Measurements from ENCODE around the gene TMEM44. TPM values are rescaled to one million over a fixed set of nuclear protein-coding genes. Genes with fewer than 3 reads are reported as not detected.
A peak's percentile ranks its signal among the peaks of the same experiment; 100 is the strongest.

Gene TMEM44
- total and polyA plus RNA-seq, 4 donors = 7.0 to 31.5 (median 11.5) TPM

DNA sequence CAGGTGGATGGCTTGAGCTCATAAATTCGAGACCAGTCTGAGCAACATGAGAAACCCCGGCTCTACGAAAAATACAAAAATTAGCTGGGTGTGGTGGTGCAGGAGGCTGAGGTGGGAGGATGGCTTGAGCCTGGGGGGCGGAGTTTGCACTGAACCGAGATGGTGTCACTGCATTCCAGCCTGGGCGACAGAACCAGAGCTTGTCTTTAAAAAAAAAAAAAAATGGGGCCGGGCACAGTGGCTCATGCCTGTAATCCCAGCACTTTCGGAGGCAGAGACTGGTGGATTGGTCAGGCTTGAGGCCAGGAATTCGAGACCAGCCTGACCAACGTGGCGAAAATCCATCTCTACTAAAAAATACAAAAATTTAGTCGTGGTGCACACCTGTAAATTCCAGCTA, 64.0 kb downstream of the TMEM44 start:
- WGBS, 2 donors = 91 to 92% methylated on average over 12 of the region's 12 CpGs
- Histone ChIP-seq H3K27ac (ENCODE audit: low read depth in 1 of 2, low read length in 2 of 2) (no peak overlapping the region), H3K27me3 (ENCODE audit: control insufficient read depth in 1 of 2, insufficient read depth in 2 of 2, low read length in 1 of 2) (no peaks in the 10 kb centered on the region), H3K36me3 (ENCODE audit: control insufficient read depth in 1 of 2, insufficient read depth in 2 of 2, low read length in 1 of 2) (no peaks in the 10 kb centered on the region), H3K4me3 (ENCODE audit: low read length in 2 of 2) (no peak overlapping the region), H3K4me1 (ENCODE audit: control insufficient read depth in 1 of 2, insufficient read depth in 2 of 2, low read length in 2 of 2) (no peaks in the 10 kb centered on the region), H3K9me3 (ENCODE audit: control insufficient read depth, low read length) (no peaks in the 10 kb centered on the region)
- ATAC-seq (ENCODE audit: low FRiP score) (no peak), DNase-seq (no peak)
- intact Hi-C loops (cut with DNase I) = no loop called here

DNA sequence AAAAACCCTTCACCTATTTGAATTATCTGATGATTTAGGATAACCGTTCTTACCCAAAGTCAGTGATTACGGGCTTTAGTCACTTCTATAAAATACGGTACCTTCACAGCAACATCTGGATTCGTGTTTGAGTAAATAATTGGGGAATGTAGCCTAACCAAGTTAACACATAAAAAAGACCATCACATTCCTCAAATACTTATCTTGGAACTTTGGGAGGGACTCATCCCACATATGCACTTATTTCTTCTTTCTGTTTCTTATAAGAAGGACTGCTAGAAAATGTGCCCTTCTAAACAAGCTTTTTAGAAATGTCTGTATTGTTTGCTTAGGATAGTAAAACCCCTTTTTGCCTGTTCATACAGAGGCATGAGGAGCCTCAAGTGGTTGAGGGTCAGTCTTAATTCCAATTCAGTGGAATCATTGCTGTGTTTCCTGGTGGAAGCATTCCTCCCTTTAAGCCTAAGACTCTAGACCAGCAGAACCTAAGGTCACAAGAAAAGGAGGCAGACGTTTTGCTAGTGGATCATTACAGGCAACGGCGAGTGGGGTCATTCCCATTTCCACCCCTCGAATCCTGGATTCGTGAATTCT, 67.5 kb downstream of the TMEM44 start:
- WGBS, 2 donors = 83% methylated on average over 9 of the region's 9 CpGs
- Histone ChIP-seq H3K4me1 (ENCODE audit: control insufficient read depth in 1 of 2, insufficient read depth in 2 of 2, low read length in 2 of 2) (no peaks in the 10 kb centered on the region), H3K27me3 (ENCODE audit: control insufficient read depth in 1 of 2, insufficient read depth in 2 of 2, low read length in 1 of 2) (no peaks in the 10 kb centered on the region), H3K36me3 (ENCODE audit: control insufficient read depth in 1 of 2, insufficient read depth in 2 of 2, low read length in 1 of 2) (no peaks in the 10 kb centered on the region), H3K4me3 (ENCODE audit: low read length in 2 of 2) (no peak overlapping the region), H3K27ac (ENCODE audit: low read depth in 1 of 2, low read length in 2 of 2) (no peak overlapping the region), H3K9me3 (ENCODE audit: control insufficient read depth, low read length) (no peaks in the 10 kb centered on the region)
- no peak for ATAC-seq (ENCODE audit: low FRiP score)
- intact Hi-C loops (cut with DNase I) = no loop called here
- DNase-seq = no peak

DNA sequence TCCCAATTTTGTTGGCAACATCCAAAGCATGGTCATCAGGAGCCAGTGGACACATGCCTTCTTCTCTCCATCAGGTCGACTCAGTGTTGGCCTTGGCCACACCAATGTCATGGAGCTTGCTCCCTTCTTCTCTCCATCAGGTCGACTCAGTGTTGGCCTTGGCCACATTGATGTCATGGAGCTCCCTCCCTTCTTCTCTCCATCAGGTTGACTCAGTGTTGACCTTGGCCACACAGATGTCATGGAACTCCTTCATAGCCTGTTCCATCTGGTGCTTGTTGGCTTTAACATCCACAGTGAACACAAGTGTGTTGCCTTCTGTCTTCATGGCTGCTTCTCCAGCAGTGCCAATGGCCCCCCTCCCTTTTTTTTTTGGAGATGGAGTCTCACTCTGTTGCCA, 70.2 kb downstream of the TMEM44 start:
- DNase-seq = no peak
- no peak overlapping the region for H3K4me3 ChIP-seq (ENCODE audit: low read length in 2 of 2)
- H3K27me3 ChIP-seq (ENCODE audit: control insufficient read depth in 1 of 2, insufficient read depth in 2 of 2, low read length in 1 of 2) = no peaks in the 10 kb centered on the region
- intact Hi-C loops (cut with DNase I) = no loop called here
- H3K27ac ChIP-seq (ENCODE audit: low read depth in 1 of 2, low read length in 2 of 2) = no peak overlapping the region
- no peaks in the 10 kb centered on the region for H3K36me3 ChIP-seq (ENCODE audit: control insufficient read depth in 1 of 2, insufficient read depth in 2 of 2, low read length in 1 of 2)
- no peaks in the 10 kb centered on the region for H3K9me3 ChIP-seq (ENCODE audit: control insufficient read depth, low read length)
- no peaks in the 10 kb centered on the region for H3K4me1 ChIP-seq (ENCODE audit: control insufficient read depth in 1 of 2, insufficient read depth in 2 of 2, low read length in 2 of 2)
- no peak for ATAC-seq (ENCODE audit: low FRiP score)
- 24% methylated on average over 2 of the region's 2 CpGs for WGBS, 2 donors

GRCh38 chr3:194561306-194561974, 71.8 kb downstream of the TMEM44 start:
- intact Hi-C loops (cut with DNase I) = no loop called here
- Histone ChIP-seq H3K4me3 (ENCODE audit: low read length in 2 of 2) (no peak overlapping the region), H3K36me3 (ENCODE audit: control insufficient read depth in 1 of 2, insufficient read depth in 2 of 2, low read length in 1 of 2) (no peaks in the 10 kb centered on the region), H3K9me3 (ENCODE audit: control insufficient read depth, low read length) (no peaks in the 10 kb centered on the region), H3K27me3 (ENCODE audit: control insufficient read depth in 1 of 2, insufficient read depth in 2 of 2, low read length in 1 of 2) (no peaks in the 10 kb centered on the region), H3K4me1 (ENCODE audit: control insufficient read depth in 1 of 2, insufficient read depth in 2 of 2, low read length in 2 of 2) (no peaks in the 10 kb centered on the region), H3K27ac (ENCODE audit: low read depth in 1 of 2, low read length in 2 of 2) (no peak overlapping the region)
- DNase-seq (no peak), ATAC-seq (ENCODE audit: low FRiP score) (no peak)
- 94 to 96% methylated on average over 7 of the region's 7 CpGs for WGBS, 2 donors

- WGBS, 2 donors = 96 to 98% methylated on average over 7 of the region's 7 CpGs
- ATAC-seq (ENCODE audit: low FRiP score) = no peak
- intact Hi-C loops (cut with DNase I) = no loop called here
Observed at GRCh38 chr3:194560047-194560446, 73.2 kb downstream of the TMEM44 start.

DNA sequence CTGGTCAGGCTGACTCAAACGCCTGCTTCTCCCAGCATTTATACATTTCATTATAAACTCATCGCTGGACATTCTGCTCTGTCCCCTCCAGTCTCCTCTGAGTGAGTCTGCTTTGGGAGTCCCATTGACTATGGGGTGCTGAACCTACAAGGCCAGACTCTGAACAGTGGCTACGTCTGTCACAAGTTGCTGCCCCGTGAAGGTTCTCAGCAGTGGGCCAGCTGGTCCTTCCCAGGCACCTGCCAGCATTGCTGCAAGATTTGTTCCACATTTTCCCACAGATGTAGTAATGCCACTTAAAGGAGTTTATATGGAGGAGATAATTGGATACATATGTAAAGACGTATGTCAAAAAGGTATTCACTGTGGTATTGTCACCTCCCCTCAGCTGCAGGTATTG, 73.7 kb downstream of the TMEM44 start:
- Histone ChIP-seq H3K36me3 (ENCODE audit: control insufficient read depth in 1 of 2, insufficient read depth in 2 of 2, low read length in 1 of 2) (no peaks in the 10 kb centered on the region), H3K4me1 (ENCODE audit: control insufficient read depth in 1 of 2, insufficient read depth in 2 of 2, low read length in 2 of 2) (peaks cover 0 to 2% of the 10 kb centered on the region in 2 donors), H3K27ac (ENCODE audit: low read depth in 1 of 2, low read length in 2 of 2) (no peak overlapping the region), H3K27me3 (ENCODE audit: control insufficient read depth in 1 of 2, insufficient read depth in 2 of 2, low read length in 1 of 2) (no peaks in the 10 kb centered on the region), H3K4me3 (ENCODE audit: low read length in 2 of 2) (no peak overlapping the region), H3K9me3 (ENCODE audit: control insufficient read depth, low read length) (no peaks in the 10 kb centered on the region)
- ATAC-seq (ENCODE audit: low FRiP score) = no peak
- WGBS, 2 donors = 94 to 97% methylated on average over 5 of the region's 5 CpGs
- no peak for DNase-seq
- intact Hi-C loops (cut with DNase I) = no loop called here

More at GRCh38 chr3:194560047-194560446, 73.2 kb downstream of the TMEM44 start:
- Histone ChIP-seq H3K27me3 (ENCODE audit: control insufficient read depth in 1 of 2, insufficient read depth in 2 of 2, low read length in 1 of 2) (no peaks in the 10 kb centered on the region), H3K4me3 (ENCODE audit: low read length in 2 of 2) (no peak overlapping the region), H3K9me3 (ENCODE audit: control insufficient read depth, low read length) (no peaks in the 10 kb centered on the region), H3K27ac (ENCODE audit: low read depth in 1 of 2, low read length in 2 of 2) (no peak overlapping the region), H3K36me3 (ENCODE audit: control insufficient read depth in 1 of 2, insufficient read depth in 2 of 2, low read length in 1 of 2) (no peaks in the 10 kb centered on the region), H3K4me1 (ENCODE audit: control insufficient read depth in 1 of 2, insufficient read depth in 2 of 2, low read length in 2 of 2) (peaks cover 0 to 2% of the 10 kb centered on the region in 2 donors)
- no peak for DNase-seq

DNA sequence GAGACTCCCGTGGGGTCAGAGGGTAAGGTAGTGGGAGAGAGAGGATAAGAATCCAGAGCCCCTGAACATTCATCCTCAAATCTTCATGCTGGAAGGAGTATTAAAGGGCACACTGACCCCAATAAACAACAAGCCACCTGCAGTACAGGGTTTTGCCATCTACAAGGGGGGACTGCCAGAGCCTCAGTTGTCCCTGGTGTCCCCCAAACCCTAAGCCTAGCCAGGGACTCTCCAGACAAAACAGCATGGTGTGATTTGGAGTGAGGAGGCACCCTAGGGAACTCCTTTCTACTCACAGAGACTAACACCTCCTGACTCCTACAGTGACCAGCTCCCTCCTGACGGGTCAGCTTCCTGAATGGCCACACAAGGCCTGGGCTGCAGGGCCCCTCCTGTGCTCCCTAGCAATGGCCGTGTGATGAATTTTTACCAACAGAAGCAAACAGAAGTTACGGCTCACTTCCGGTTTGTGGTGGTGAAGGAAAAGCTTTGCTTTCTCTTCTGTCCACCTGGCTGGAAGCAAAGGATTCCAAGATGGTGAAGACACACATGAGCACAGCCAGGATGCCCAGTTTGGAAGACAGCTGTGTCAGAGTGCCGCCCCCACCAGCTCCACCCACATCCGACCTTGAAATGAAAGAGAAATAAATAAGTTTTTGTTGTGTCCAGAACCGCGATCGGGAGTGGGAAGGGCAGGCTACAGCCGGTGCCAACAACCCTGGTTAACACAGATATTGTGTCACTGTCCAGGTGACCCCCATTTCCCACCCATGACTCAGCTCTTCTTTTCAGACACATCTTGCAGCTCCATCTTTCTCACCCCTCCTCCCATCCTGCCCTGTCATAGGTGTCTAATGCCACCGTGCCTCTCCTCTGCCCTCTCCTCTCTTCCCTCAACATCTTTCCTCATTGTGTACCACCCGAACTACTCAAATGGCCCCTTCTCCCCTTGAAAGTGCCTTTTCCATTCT, 76.8 kb downstream of the TMEM44 start:
- Histone ChIP-seq H3K27ac (ENCODE audit: low read depth in 1 of 2, low read length in 2 of 2) (no peak overlapping the region), H3K4me1 (ENCODE audit: control insufficient read depth in 1 of 2, insufficient read depth in 2 of 2, low read length in 2 of 2) (peaks cover 0 to 2% of the 10 kb centered on the region in 2 donors), H3K9me3 (ENCODE audit: control insufficient read depth, low read length) (no peaks in the 10 kb centered on the region), H3K36me3 (ENCODE audit: control insufficient read depth in 1 of 2, insufficient read depth in 2 of 2, low read length in 1 of 2) (no peaks in the 10 kb centered on the region), H3K27me3 (ENCODE audit: control insufficient read depth in 1 of 2, insufficient read depth in 2 of 2, low read length in 1 of 2) (no peaks in the 10 kb centered on the region), H3K4me3 (ENCODE audit: low read length in 2 of 2) (no peak overlapping the region)
- intact Hi-C loops (cut with DNase I) = no loop called here
- DNase-seq = no peak
- WGBS, 2 donors = 84 to 86% methylated on average over 13 of the region's 13 CpGs
- ATAC-seq (ENCODE audit: low FRiP score) = no peak

- Histone ChIP-seq H3K4me1 (ENCODE audit: control insufficient read depth in 1 of 2, insufficient read depth in 2 of 2, low read length in 2 of 2) (peaks cover 0 to 2% of the 10 kb centered on the region in 2 donors), H3K4me3 (ENCODE audit: low read length in 2 of 2) (no peak overlapping the region), H3K27me3 (ENCODE audit: control insufficient read depth in 1 of 2, insufficient read depth in 2 of 2, low read length in 1 of 2) (no peaks in the 10 kb centered on the region), H3K36me3 (ENCODE audit: control insufficient read depth in 1 of 2, insufficient read depth in 2 of 2, low read length in 1 of 2) (no peaks in the 10 kb centered on the region), H3K9me3 (ENCODE audit: control insufficient read depth, low read length) (no peaks in the 10 kb centered on the region), H3K27ac (ENCODE audit: low read depth in 1 of 2, low read length in 2 of 2) (peak overlapping the region; percentile 64 to 79)
- ATAC-seq (ENCODE audit: low FRiP score) = peak; percentile 45
- intact Hi-C loops (cut with DNase I) = no loop called here
- 44 to 57% methylated on average over 15 of the region's 15 CpGs for WGBS, 2 donors
- DNase-seq = peak in 1 of 2 donors; percentile 65
Observed at GRCh38 chr3:194555175-194556062, 77.8 kb downstream of the TMEM44 start.
